ENCODE data around the gene UGT1A10.
"Not testable (repeated sequence)": the region's sequence is repeated elsewhere in the genome, so short reads cannot be mapped to it uniquely, and the experiment has no call there.

The UGT1A10 gene

GRCh38 chr2:233655943-233656342, 19.7 kb downstream of the UGT1A10 start:
- not testable (repeated sequence) for H3K4me3 ChIP-seq (ENCODE audit: low read depth in 1 of 2, low read length in 2 of 2); H3K36me3 ChIP-seq (ENCODE audit: insufficient read depth, low read length); H3K9me3 ChIP-seq (ENCODE audit: low read length); H3K9ac ChIP-seq (ENCODE audit: low read length); H3K27ac ChIP-seq (ENCODE audit: low read depth, low read length); H3K4me1 ChIP-seq (ENCODE audit: insufficient read depth, low read length); H3K27me3 ChIP-seq (ENCODE audit: control insufficient read depth in 1 of 2, insufficient read depth in 2 of 2, low read length in 2 of 2)

GRCh38 chr2:233656443-233656842, 20.2 kb downstream of the UGT1A10 start:
- Histone ChIP-seq H3K9me3 (ENCODE audit: low read length) (no peaks in the 10 kb centered on the region), H3K27ac (ENCODE audit: low read depth, low read length) (no peak overlapping the region), H3K9ac (ENCODE audit: low read length) (no peak overlapping the region), H3K4me1 (ENCODE audit: insufficient read depth, low read length) (no peaks in the 10 kb centered on the region), H3K36me3 (ENCODE audit: insufficient read depth, low read length) (no peaks in the 10 kb centered on the region), H3K27me3 (ENCODE audit: control insufficient read depth in 1 of 2, insufficient read depth in 2 of 2, low read length in 2 of 2) (no peaks in the 10 kb centered on the region), H3K4me3 (ENCODE audit: low read depth in 1 of 2, low read length in 2 of 2) (no peak overlapping the region)

GRCh38 chr2:233658610-233659009, 22.4 kb downstream of the UGT1A10 start:
- no peaks in the 10 kb centered on the region for H3K36me3 ChIP-seq (ENCODE audit: insufficient read depth, low read length)
- no peaks in the 10 kb centered on the region for H3K4me1 ChIP-seq (ENCODE audit: insufficient read depth, low read length)
- no peaks in the 10 kb centered on the region for H3K9me3 ChIP-seq (ENCODE audit: low read length)
- no peak overlapping the region for H3K9ac ChIP-seq (ENCODE audit: low read length)
- no peak overlapping the region for H3K4me3 ChIP-seq (ENCODE audit: low read depth in 1 of 2, low read length in 2 of 2)
- no peaks in the 10 kb centered on the region for H3K27me3 ChIP-seq (ENCODE audit: control insufficient read depth in 1 of 2, insufficient read depth in 2 of 2, low read length in 2 of 2)
- no peak overlapping the region for H3K27ac ChIP-seq (ENCODE audit: low read depth, low read length)

GRCh38 chr2:233663911-233664310, 27.7 kb downstream of the UGT1A10 start:
- Histone ChIP-seq H3K9me3 (ENCODE audit: low read length) (no peaks in the 10 kb centered on the region), H3K4me1 (ENCODE audit: insufficient read depth, low read length) (no peaks in the 10 kb centered on the region), H3K4me3 (ENCODE audit: low read depth in 1 of 2, low read length in 2 of 2) (no peak overlapping the region), H3K36me3 (ENCODE audit: insufficient read depth, low read length) (no peaks in the 10 kb centered on the region), H3K9ac (ENCODE audit: low read length) (no peak overlapping the region), H3K27me3 (ENCODE audit: control insufficient read depth in 1 of 2, insufficient read depth in 2 of 2, low read length in 2 of 2) (no peaks in the 10 kb centered on the region), H3K27ac (ENCODE audit: low read depth, low read length) (no peak overlapping the region)

GRCh38 chr2:233668605-233669260, 32.5 kb downstream of the UGT1A10 start:
- H3K4me1 ChIP-seq (ENCODE audit: insufficient read depth, low read length): no peaks in the 10 kb centered on the region

GRCh38 chr2:233671290-233672161, 35.3 kb downstream of the UGT1A10 start, which contains the start of gene UGT1A9:
TSS of gene UGT1A9 (plus strand) at chr2:233671898. CDS start at chr2:233671935, 37 bp downstream.
- Histone ChIP-seq H3K27me3 (ENCODE audit: control insufficient read depth in 1 of 2, insufficient read depth in 2 of 2, low read length in 2 of 2) (no peaks in the 10 kb centered on the region), H3K4me3 (ENCODE audit: low read depth in 1 of 2, low read length in 2 of 2) (no peak within 1 kb of the TSS), H3K9me3 (ENCODE audit: low read length) (no peaks in the 10 kb centered on the region), H3K9ac (ENCODE audit: low read length) (no peak within 1 kb of the TSS), H3K4me1 (ENCODE audit: insufficient read depth, low read length) (no peaks in the 10 kb centered on the region), H3K27ac (ENCODE audit: low read depth, low read length) (no peak within 1 kb of the TSS), H3K36me3 (ENCODE audit: insufficient read depth, low read length) (no peaks in the 10 kb centered on the region)

More at GRCh38 chr2:233668605-233669260, 32.5 kb downstream of the UGT1A10 start:
- no peak overlapping the region for H3K4me3 ChIP-seq (ENCODE audit: low read depth in 1 of 2, low read length in 2 of 2)
- no peaks in the 10 kb centered on the region for H3K27me3 ChIP-seq (ENCODE audit: control insufficient read depth in 1 of 2, insufficient read depth in 2 of 2, low read length in 2 of 2)
- no peaks in the 10 kb centered on the region for H3K9me3 ChIP-seq (ENCODE audit: low read length)
- no peaks in the 10 kb centered on the region for H3K36me3 ChIP-seq (ENCODE audit: insufficient read depth, low read length)
- H3K27ac ChIP-seq (ENCODE audit: low read depth, low read length): no peak overlapping the region
- H3K9ac ChIP-seq (ENCODE audit: low read length): no peak overlapping the region

- Histone ChIP-seq H3K36me3 (ENCODE audit: insufficient read depth, low read length) (no peaks in the 10 kb centered on the region), H3K9me3 (ENCODE audit: low read length) (no peaks in the 10 kb centered on the region), H3K9ac (ENCODE audit: low read length) (no peak overlapping the region), H3K4me3 (ENCODE audit: low read depth in 1 of 2, low read length in 2 of 2) (no peak overlapping the region), H3K27me3 (ENCODE audit: control insufficient read depth in 1 of 2, insufficient read depth in 2 of 2, low read length in 2 of 2) (no peaks in the 10 kb centered on the region), H3K27ac (ENCODE audit: low read depth, low read length) (no peak overlapping the region), H3K4me1 (ENCODE audit: insufficient read depth, low read length) (no peaks in the 10 kb centered on the region)
Measured at GRCh38 chr2:233672886-233673285, 36.6 kb downstream of the UGT1A10 start.

- no peak overlapping the region for H3K4me3 ChIP-seq (ENCODE audit: low read depth in 1 of 2, low read length in 2 of 2)
- no peak overlapping the region for H3K9ac ChIP-seq (ENCODE audit: low read length)
- no peaks in the 10 kb centered on the region for H3K27me3 ChIP-seq (ENCODE audit: control insufficient read depth in 1 of 2, insufficient read depth in 2 of 2, low read length in 2 of 2)
- H3K9me3 ChIP-seq (ENCODE audit: low read length): no peaks in the 10 kb centered on the region
- H3K4me1 ChIP-seq (ENCODE audit: insufficient read depth, low read length): no peaks in the 10 kb centered on the region
- H3K36me3 ChIP-seq (ENCODE audit: insufficient read depth, low read length): no peaks in the 10 kb centered on the region
- H3K27ac ChIP-seq (ENCODE audit: low read depth, low read length): no peak overlapping the region
Measured at GRCh38 chr2:233673896-233674295, 37.6 kb downstream of the UGT1A10 start.

- no peaks in the 10 kb centered on the region for H3K36me3 ChIP-seq (ENCODE audit: insufficient read depth, low read length)
- no peak overlapping the region for H3K27ac ChIP-seq (ENCODE audit: low read depth, low read length)
Measured at GRCh38 chr2:233674314-233674713, 38.1 kb downstream of the UGT1A10 start.

GRCh38 chr2:233674995-233675394, 38.7 kb downstream of the UGT1A10 start:
- Histone ChIP-seq H3K27ac (ENCODE audit: low read depth, low read length) (no peak overlapping the region), H3K27me3 (ENCODE audit: control insufficient read depth in 1 of 2, insufficient read depth in 2 of 2, low read length in 2 of 2) (no peaks in the 10 kb centered on the region), H3K9me3 (ENCODE audit: low read length) (no peaks in the 10 kb centered on the region), H3K9ac (ENCODE audit: low read length) (no peak overlapping the region), H3K4me1 (ENCODE audit: insufficient read depth, low read length) (no peaks in the 10 kb centered on the region), H3K36me3 (ENCODE audit: insufficient read depth, low read length) (no peaks in the 10 kb centered on the region), H3K4me3 (ENCODE audit: low read depth in 1 of 2, low read length in 2 of 2) (no peak overlapping the region)

More at GRCh38 chr2:233674314-233674713, 38.1 kb downstream of the UGT1A10 start:
- Histone ChIP-seq H3K4me1 (ENCODE audit: insufficient read depth, low read length) (no peaks in the 10 kb centered on the region), H3K9me3 (ENCODE audit: low read length) (no peaks in the 10 kb centered on the region), H3K4me3 (ENCODE audit: low read depth in 1 of 2, low read length in 2 of 2) (no peak overlapping the region), H3K27me3 (ENCODE audit: control insufficient read depth in 1 of 2, insufficient read depth in 2 of 2, low read length in 2 of 2) (no peaks in the 10 kb centered on the region), H3K9ac (ENCODE audit: low read length) (no peak overlapping the region)

GRCh38 chr2:233676046-233676445, 39.8 kb downstream of the UGT1A10 start:
- Histone ChIP-seq H3K27me3 (ENCODE audit: control insufficient read depth in 1 of 2, insufficient read depth in 2 of 2, low read length in 2 of 2) (no peaks in the 10 kb centered on the region), H3K27ac (ENCODE audit: low read depth, low read length) (no peak overlapping the region), H3K36me3 (ENCODE audit: insufficient read depth, low read length) (no peaks in the 10 kb centered on the region)

More at GRCh38 chr2:233676046-233676445, 39.8 kb downstream of the UGT1A10 start:
- Histone ChIP-seq H3K9me3 (ENCODE audit: low read length) (no peaks in the 10 kb centered on the region), H3K9ac (ENCODE audit: low read length) (no peak overlapping the region), H3K4me3 (ENCODE audit: low read depth in 1 of 2, low read length in 2 of 2) (no peak overlapping the region), H3K4me1 (ENCODE audit: insufficient read depth, low read length) (no peaks in the 10 kb centered on the region)

Data from muscle layer of colon (tissue), 2 donors.